Fibroblast of pulmonary artery (primary cell): ENCODE data around the gene ARHGAP22.

Experiments used
- DNase-seq: peaks from one replicate; pipeline ENCODE4 v3.0.0-alpha.2; 2010; ENCODE audit warnings: low read depth
- H3K4me3 ChIP-seq: replicated peaks from 2 replicates; pipeline ENCODE4 v1.5.1; 2011; ENCODE audit warnings: low read depth, mild to moderate bottlenecking, control low read depth, low read length, moderate library complexity
- CTCF ChIP-seq: IDR thresholded peaks from 2 replicates; pipeline ENCODE4 v1.5.1; 2011; ENCODE audit warnings: mild to moderate bottlenecking, control low read depth, low read length, inconsistent platforms; ENCODE audit errors: missing control alignments

Gene ARHGAP22

DNA sequence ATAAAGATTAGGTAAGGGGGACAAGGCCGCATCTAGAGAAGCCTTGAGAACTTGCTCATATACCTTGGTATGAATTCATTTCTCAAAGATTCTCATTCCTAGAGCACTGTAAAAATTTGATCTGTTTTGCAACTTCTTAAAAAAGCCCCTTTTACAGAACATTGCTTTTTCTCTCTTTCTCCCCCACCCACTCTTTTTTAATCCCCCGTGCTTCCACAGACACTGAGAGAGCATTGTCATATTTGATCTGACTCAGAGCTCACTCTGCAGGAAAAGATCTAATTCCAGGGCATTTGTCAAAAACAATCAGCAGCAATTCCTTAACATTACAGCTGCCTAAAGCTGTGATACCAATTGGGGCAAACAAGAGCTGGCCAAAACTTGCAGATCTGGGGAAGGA, 92.0 kb downstream of the ARHGAP22 start:
- no peak overlapping the region for H3K4me3 ChIP-seq
- no peak for TF ChIP-seq CTCF
- DNase-seq = no peak

- no peak overlapping the region for H3K4me3 ChIP-seq
- TF ChIP-seq CTCF = no peak
- DNase-seq = no peak
These were observed 93.0 kb downstream of the ARHGAP22 start for GRCh38 chr10:48511875-48512231.

DNA sequence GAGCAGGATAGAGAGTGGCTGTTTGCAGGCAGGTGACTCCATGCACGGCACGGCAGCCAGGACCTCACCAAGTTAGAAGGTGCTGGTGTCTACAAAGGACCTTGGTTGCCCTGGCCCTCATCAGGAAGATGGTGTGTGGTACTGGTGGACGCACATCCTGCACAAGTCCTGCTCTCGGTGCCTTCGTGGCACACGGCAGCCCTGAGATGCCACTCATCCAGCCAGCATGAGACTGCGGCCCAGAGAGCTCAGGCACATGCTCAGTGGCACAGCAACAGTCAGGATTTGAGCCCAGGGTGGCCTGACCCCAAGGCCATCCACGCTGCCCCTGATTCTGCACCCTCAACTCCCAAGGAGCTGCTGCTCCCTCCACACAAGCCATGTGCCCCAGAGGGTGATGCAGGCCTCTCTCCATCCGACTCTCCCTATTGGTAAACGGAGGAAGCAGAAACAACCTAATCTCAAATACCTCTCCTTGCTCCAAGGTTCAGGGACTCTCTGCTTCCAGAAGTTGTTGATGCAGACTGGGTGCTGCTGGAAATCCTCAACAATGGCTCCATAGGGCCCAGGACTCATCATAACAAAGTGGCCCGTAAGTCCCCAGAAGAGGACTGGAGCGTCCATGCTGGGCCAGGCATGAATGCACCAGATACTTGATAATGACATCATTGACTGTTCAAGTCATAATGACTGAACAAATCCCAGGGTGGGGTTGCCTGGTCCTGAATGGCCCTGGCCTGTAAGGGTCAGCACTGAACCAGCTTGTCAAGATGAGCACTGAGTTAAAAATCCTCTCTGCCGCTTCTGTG, 93.6 kb downstream of the ARHGAP22 start:
- no peak for DNase-seq
- H3K4me3 ChIP-seq = no peak overlapping the region
- TF ChIP-seq CTCF = no peak

GRCh38 chr10:48509974-48510692, 94.7 kb downstream of the ARHGAP22 start:
- H3K4me3 ChIP-seq = no peak overlapping the region
- peak; percentile 51 for TF ChIP-seq CTCF
- DNase-seq = peak; percentile 45

- no peak for TF ChIP-seq CTCF
- no peak for DNase-seq
- no peak overlapping the region for H3K4me3 ChIP-seq
These were observed 95.8 kb downstream of the ARHGAP22 start for GRCh38 chr10:48508791-48509772.

DNA sequence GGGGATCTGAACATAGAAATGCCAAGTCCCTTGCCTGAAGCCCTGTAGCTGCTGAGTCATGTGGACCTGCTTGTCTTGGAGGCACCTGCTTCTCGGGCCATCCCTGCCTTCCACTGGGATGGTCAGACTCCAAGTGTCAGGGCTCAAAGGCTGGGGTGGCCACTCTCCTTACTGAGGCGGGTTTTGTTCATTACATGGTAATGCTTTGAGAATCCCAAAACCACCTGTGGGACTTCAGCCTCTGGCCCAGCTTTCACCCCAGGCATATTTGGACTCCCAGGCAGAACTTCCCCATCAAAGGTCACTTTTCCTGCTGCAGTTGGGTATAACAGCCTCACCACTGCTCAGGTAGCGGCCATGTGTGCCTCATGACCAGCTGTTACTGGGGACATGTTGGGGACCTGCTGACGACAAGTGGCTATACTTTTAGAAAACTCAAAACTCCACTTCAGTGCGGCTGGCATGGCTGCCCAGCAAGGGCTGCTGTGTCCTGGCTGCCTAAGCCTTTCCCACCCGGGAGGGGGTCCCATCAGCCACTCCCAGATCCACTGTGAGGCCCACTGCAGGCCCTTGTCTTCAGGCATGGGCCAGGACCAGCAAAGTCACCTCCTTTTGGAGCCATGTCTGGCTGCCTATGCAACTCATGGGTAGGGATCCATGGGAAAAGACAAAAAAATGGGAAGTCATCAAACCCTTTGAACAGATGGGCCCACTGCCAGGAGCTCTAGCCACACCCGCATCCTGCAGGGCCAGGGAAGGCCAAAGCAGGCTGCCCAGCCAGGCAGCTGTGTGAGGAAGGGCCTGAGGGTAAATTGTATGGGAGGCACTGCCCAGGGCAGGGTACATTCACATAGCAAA, 96.7 kb downstream of the ARHGAP22 start:
- no peak for DNase-seq
- TF ChIP-seq CTCF = no peak
- H3K4me3 ChIP-seq = no peak overlapping the region
